ENCODE measurements around the gene CD28.

The CD28 gene

GRCh38 chr2:203706403-203706802 lies at the start of gene CD28:
Gene CD28 (plus strand): TSS chr2:203706639. CDS start chr2:203706697, 58 bp downstream.
- no peak for DNase-seq

DNA sequence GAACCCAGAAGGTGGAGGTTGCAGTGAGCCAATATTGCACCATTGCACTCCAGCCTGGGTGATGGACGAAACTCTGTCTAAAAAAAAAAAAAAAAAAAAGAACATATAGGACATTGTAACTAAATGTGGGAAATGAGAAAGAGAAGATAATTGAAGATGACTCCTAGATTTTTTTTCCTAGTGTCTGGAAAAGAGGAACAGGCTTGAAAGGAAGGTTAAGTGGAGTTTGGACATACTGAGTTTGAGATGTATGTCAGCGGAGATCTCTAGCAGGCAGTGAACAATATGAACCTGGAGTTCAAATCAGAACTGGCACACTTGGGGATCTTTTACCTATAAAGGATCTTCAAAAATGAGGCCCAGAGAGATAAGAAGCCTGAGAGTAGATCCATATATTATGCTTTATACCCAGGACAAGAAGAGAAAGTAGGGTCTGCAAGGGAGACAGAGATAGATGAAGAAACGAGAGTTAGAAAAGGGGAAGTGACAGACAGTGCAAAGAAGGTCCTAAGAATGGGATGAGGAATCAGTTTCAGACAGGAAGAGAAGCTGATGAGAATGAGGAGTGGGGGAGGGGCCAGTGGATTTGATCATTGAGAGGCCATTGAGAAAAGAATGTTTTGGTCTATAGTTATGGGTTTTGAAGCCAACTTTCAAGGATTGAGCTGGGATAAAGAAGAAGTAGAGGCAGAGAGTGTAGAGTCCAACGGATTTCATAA lies 46.9 kb upstream of the CD28 start:
- no peak for DNase-seq

GRCh38 chr2:203660465-203660864 lies 46.0 kb upstream of the CD28 start:
- DNase-seq = no peak

DNA sequence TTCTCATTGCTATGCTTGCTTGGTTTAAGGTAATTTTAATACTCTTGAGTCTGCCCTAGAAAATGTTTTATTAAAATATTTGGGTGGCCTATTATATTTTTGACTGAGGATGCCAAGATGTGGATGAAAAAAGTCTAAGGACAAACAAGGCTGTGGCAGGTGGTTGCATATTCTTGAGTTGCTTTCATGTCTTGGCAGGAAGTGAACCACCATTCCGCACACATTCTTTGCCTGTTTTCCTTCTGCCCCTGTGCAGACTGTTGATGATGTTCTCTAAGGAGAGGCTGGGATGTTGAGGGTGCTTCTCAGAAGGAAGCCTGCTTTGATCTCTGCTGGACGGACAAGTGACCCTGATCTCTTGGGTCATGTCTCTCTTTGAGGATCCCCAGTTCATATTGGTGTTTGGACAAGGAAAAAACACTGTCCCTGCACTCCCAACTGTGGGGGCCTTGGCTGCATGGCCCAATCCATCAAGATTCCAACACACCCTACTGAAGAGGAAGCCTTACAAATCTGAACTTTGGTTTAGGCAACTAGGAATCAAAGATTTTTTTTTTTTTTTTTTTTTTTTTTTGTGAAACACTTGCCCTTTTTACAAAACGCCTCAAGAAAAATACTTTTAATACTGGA lies 45.0 kb upstream of the CD28 start:
- no peak for DNase-seq

GRCh38 chr2:203662487-203662886 lies 44.0 kb upstream of the CD28 start:
- DNase-seq = no peak

GRCh38 chr2:203662951-203663350 lies 43.5 kb upstream of the CD28 start:
- no peak for DNase-seq

DNA sequence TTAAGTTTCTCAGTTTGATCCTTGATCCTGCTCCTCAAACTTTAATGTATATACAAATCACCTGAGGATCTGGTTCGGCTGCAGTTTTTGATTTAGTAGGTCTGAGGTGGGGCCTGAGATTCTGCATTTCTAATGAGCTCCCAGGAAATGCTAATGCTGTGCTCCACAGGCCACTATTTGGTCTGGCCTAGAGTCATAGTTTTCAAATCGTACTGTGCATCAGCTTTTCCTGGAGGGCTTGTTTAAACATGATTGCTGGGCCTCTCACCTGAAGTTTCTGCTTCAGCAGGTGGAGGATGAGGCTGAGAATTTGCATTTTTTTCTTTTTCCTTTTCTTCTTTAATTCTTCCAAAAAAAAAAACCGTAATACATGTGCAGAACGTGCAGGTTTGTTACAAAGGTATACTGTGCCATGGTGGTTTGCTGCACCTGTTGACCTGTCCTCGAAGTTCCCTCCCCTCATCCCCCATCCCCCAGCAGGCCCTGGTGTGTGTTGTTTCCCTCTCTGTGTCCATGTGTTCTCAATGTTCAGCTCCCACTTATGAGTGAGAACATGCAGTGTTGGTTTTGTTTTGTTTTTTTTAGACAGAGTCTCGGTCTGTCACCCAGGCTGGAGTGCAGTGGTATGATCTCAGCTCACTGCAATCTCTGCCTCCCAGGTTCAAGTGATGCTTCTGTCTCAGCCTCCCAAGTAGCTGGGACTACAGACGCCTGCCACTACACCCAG lies 42.2 kb upstream of the CD28 start:
- no peak for DNase-seq

DNA sequence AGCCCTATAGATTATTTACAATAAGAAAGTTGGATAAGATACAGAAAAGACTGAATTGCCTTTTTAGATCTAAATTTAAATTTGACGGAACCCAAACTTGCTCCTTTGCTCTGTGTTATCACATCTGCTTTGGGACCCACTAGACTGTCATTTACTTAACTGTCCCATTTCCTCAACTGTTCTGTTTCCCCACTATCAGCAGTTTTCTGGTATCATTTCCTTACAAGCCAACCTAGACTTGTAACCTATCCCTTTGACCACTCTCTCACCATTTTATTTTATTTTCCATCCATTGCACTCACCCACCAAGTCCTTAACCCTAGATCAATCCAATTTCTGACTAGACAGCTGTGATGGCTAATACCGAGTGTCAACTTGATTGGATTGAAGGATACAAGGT lies 38.6 kb upstream of the CD28 start:
- no peak for DNase-seq

- no peak for DNase-seq
Observed at GRCh38 chr2:203669820-203670219, 36.6 kb upstream of the CD28 start.

GRCh38 chr2:203670939-203671338 lies 35.5 kb upstream of the CD28 start:
- no peak for DNase-seq

DNA sequence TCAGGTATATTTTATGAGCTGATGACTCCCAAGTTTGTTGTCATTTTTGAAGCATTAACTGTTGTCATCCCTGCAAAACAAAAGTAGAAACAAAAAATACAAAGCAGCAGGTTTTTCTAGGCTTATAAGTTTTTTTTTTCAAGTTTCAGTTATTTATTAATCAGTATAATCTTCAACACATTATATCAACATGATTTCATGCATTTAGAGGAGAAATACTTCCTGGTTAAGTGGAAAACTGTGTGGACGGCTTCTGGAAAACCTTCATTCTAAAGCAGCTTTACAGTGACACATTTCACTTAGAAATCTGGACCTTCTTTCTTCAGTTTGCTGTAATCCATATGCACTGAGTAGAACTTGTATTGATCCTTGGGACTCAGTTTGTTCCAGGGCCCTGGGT lies 34.6 kb upstream of the CD28 start:
- no peak for DNase-seq

DNA sequence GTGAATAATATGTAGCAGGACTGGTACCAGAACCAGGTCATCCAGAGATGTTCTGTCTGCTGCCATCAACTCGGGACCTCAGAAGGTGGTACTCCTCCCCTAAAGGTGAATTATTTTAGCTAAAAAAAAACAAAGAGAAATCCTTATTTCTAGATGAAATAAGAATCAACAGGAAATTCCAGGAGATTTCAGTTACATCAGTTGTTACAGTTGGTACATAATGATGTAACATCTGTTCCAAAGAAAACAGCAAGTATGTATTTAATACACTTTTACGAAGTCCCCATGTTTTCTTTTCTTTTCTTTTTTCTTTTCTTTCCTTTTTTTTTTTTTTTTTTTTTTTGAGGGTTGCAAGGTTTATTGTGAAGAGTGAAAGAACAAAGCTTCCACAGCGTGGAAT lies 33.6 kb upstream of the CD28 start:
- no peak for DNase-seq

DNA sequence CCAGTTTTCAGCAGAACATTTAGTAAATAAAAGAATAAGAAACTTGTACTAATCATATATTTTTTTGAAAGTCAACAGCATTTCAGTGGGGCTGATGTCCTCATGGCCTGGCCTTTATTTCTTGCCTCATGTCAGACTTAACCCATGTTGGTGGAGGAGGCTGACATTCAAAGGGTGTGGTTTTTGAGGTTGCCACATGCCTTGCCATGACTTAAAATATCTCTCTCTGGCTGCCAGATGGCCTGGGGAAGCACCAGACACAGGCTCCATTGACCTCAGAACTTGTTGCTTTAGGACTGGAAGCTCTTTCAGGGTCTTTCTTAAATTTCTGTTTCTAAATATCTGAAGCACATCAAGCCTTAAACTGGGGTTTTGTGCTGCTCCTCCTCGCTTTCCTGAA lies 32.5 kb upstream of the CD28 start:
- DNase-seq = no peak

GRCh38 chr2:203675086-203675485 lies 31.4 kb upstream of the CD28 start:
- no peak for DNase-seq

DNA sequence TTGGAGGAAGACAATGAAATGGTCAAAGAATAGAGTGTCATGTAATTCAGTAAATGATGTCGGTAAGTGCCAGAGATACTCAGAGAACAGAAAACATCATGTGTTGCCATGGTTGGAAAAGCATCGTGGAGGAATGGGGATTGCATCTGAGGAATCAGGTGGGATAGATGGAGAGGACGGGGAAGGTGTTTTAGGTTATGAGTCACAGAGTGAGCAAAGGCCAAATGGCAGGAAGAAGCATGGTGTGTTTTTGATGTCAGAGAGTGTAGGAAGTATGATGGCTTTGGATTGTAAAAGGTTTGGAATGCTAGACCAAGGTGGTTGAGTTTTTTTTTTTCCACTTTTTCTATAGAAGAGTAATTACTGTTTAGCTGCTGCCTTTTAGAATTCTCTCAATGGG lies 27.5 kb upstream of the CD28 start:
- DNase-seq = no peak

DNA sequence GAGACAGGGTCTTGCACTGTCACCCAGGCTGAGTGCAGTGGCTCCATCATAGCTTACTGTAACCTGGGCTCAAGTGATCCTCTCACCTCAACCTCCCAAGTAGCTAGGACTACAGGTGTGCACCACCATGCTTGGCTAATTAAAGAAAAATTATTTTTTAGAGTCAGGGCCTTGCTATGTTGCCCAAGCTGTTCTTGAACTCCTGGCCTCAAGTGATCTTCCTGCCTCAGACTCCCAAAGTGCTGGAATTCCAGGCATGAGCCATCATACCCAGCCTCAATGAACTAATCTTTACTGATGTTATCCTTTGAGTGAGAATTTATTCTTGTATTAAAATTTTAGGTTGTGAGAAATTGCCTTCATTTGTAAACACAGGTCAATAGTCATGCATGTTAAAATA lies 27.0 kb upstream of the CD28 start:
- DNase-seq = no peak

- DNase-seq = no peak
Observed at GRCh38 chr2:203681978-203682377, 24.5 kb upstream of the CD28 start.

GRCh38 chr2:203682688-203683130 lies 23.7 kb upstream of the CD28 start:
- no peak for DNase-seq

GRCh38 chr2:203683421-203683820 lies 23.0 kb upstream of the CD28 start:
- no peak for DNase-seq

GRCh38 chr2:203683932-203684556 lies 22.4 kb upstream of the CD28 start:
- DNase-seq = no peak

DNA sequence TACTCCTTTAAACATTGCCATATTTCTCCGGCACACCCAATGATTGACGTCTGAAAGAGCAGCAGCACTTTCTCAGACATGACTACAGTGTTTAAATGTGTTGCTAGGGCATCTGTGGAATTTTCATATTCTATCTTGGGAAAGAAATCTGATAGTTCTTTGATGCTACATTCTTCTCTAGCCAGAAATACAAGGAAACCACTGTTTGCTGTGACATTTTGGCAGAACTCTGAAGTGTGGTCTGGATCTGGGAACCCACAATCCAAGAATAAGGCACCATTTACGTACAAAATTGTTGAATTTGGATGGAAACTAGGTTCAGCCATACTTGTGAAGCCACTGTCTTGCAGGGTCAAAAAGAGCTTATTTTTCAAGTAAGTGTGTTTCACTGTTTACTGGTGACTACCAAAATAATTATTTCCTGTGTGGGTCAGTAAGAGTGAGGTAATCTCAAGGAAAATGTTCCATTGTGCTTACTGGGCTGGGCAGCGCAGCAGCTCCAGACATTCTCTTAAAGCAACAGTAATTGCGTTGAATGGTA lies 21.3 kb upstream of the CD28 start:
- DNase-seq = no peak

GRCh38 chr2:203685789-203686420 lies 20.5 kb upstream of the CD28 start:
- no peak for DNase-seq

- DNase-seq = no peak
Observed at GRCh38 chr2:203687165-203687564, 19.3 kb upstream of the CD28 start.

Measured in NCI-H446 (cell line).